OCI-LY1 (cell line): ENCODE data around the gene PJA2.
"Not testable (repeated sequence)": the region's sequence is repeated elsewhere in the genome, so short reads cannot be mapped to it uniquely, and the experiment has no call there.

Experiments
- H2AFZ ChIP-seq: fragments of 200-600 bp; sonication (generic), shearing (Covaris generic); 2 replicates; pipeline ENCODE4 v1.6.0; 2014; ENCODE audit warnings: antibody characterized with exemption, mild to moderate bottlenecking, low read length
- H3F3A ChIP-seq: fragments of 200-600 bp; sonication (generic), shearing (Covaris generic); 2 replicates; pipeline ENCODE4 v1.6.0; 2014; ENCODE audit warnings: mild to moderate bottlenecking, antibody characterized with exemption, low read length, moderate library complexity; ENCODE audit not compliant: insufficient read depth
- H3K27ac ChIP-seq: fragments of 200-600 bp; sonication (generic); 2 replicates; pipeline ENCODE4 v1.5.1; 2014; ENCODE audit warnings: low read length, mixed run types, mild to moderate bottlenecking, low read depth; ENCODE audit not compliant: poor library complexity, severe bottlenecking
- H3K27me3 ChIP-seq: fragments of 200-600 bp; sonication (generic); 2 replicates; pipeline ENCODE4 v1.6.0; 2014; ENCODE audit warnings: antibody characterized with exemption, mild to moderate bottlenecking, low read length, moderate library complexity; ENCODE audit not compliant: insufficient read depth
- H3K36me3 ChIP-seq: fragments of 200-600 bp; sonication (generic); 2 replicates; pipeline ENCODE4 v1.6.1; 2014; ENCODE audit warnings: mild to moderate bottlenecking, antibody characterized with exemption, low read length, moderate library complexity, mixed read lengths; ENCODE audit not compliant: insufficient read depth
- H3K4me1 ChIP-seq: fragments of 200-600 bp; sonication (generic); 2 replicates; pipeline ENCODE4 v1.5.1; 2014; ENCODE audit warnings: mild to moderate bottlenecking, low read length, moderate library complexity; ENCODE audit not compliant: insufficient read depth, severe bottlenecking
- H3K4me2 ChIP-seq: fragments of 200-600 bp; sonication (generic), shearing (Covaris generic); 2 replicates; pipeline ENCODE4 v1.6.1; 2014; ENCODE audit warnings: low read length
- H3K4me3 ChIP-seq: fragments of 200-600 bp; sonication (generic); 2 replicates; pipeline ENCODE4 v1.5.1; 2014; ENCODE audit warnings: low read length, low read depth, mild to moderate bottlenecking, mixed read lengths; ENCODE audit not compliant: poor library complexity, severe bottlenecking
- H3K79me2 ChIP-seq: fragments of 200-600 bp; shearing (Covaris generic); 2 replicates; pipeline ENCODE4 v1.6.1; 2016; ENCODE audit warnings: mixed run types, low read length, mixed read lengths; ENCODE audit not compliant: insufficient read depth
- H3K9ac ChIP-seq: fragments of 200-600 bp; sonication (generic), shearing (Covaris generic); 2 replicates; pipeline ENCODE4 v1.6.1; 2014; ENCODE audit warnings: mild to moderate bottlenecking, low read length, mixed read lengths
- H3K9me2 ChIP-seq: fragments of 200-600 bp; sonication (generic), shearing (Covaris generic); 2 replicates; pipeline ENCODE4 v1.6.1; 2014; ENCODE audit warnings: low read depth, mild to moderate bottlenecking, low read length, mixed read lengths
- H3K9me3 ChIP-seq: fragments of 200-600 bp; shearing (Covaris generic); 2 replicates; pipeline ENCODE4 v1.6.1; 2014; ENCODE audit warnings: low read length, mixed read lengths
- H4K20me1 ChIP-seq: fragments of 200-600 bp; sonication (generic), shearing (Covaris generic); 2 replicates; pipeline ENCODE4 v1.6.0; 2016; ENCODE audit warnings: mild to moderate bottlenecking, low read length; ENCODE audit not compliant: insufficient read depth
- CTCF ChIP-seq: fragments of 200-600 bp; sonication (generic), shearing (Covaris generic); IDR thresholded peaks from 2 replicates; pipeline ENCODE4 v1.5.1; 2017; ENCODE audit warnings: mild to moderate bottlenecking, antibody characterized with exemption, low read length, moderate library complexity, mixed read lengths
- EZH2 ChIP-seq: fragments of 200-600 bp; sonication (generic), shearing (Covaris generic); IDR thresholded peaks from 2 replicates; pipeline ENCODE4 v1.8.0; 2017; ENCODE audit warnings: borderline replicate concordance, mixed run types, mild to moderate bottlenecking, antibody characterized with exemption, low read length, moderate library complexity, mixed read lengths

The PJA2 gene

GRCh38 chr5:109290231-109290630 lies 119.5 kb downstream of the PJA2 start:
- no peaks in the 10 kb centered on the region for H3K9me2 ChIP-seq
- no peak overlapping the region for H3K27ac ChIP-seq
- H3K4me1 ChIP-seq = no peaks in the 10 kb centered on the region
- H3K9me3 ChIP-seq = no peaks in the 10 kb centered on the region
- H3K4me2 ChIP-seq = no peak overlapping the region
- no peaks in the 10 kb centered on the region for H3K79me2 ChIP-seq
- no peaks in the 10 kb centered on the region for H3F3A ChIP-seq
- H4K20me1 ChIP-seq = no peaks in the 10 kb centered on the region
- TF ChIP-seq EZH2 (no peak), CTCF (no peak)
- no peak overlapping the region for H3K9ac ChIP-seq
- no peak overlapping the region for H3K4me3 ChIP-seq
- no peak overlapping the region for H2AFZ ChIP-seq
- H3K27me3 ChIP-seq = no peaks in the 10 kb centered on the region
- no peaks in the 10 kb centered on the region for H3K36me3 ChIP-seq

- not testable (repeated sequence) for H3K4me1 ChIP-seq, H2AFZ ChIP-seq, H4K20me1 ChIP-seq, H3K4me2 ChIP-seq, H3K27me3 ChIP-seq, H3K4me3 ChIP-seq, H3K9ac ChIP-seq, H3K9me3 ChIP-seq, H3K27ac ChIP-seq, H3F3A ChIP-seq, H3K79me2 ChIP-seq, H3K9me2 ChIP-seq, H3K36me3 ChIP-seq
These were observed 123.1 kb downstream of the PJA2 start for GRCh38 chr5:109286628-109287027.
